Ishikawa (cell line): ENCODE data around the gene ESPN.

ENCODE experiments used
- CEBPB ChIP-seq: IDR thresholded peaks from 2 replicates; pipeline ENCODE4 v1.6.1; 2012
- CREB1 ChIP-seq: IDR thresholded peaks from 2 replicates; pipeline ENCODE4 v1.6.1; 2012; ENCODE audit warnings: low read depth
- EGR1 ChIP-seq: IDR thresholded peaks from 2 replicates; pipeline ENCODE4 v1.6.1; 2012
- EP300 ChIP-seq: IDR thresholded peaks from 2 replicates; pipeline ENCODE4 v1.6.1; 2012; ENCODE audit warnings: borderline replicate concordance
- FOXM1 ChIP-seq: IDR thresholded peaks from 2 replicates; pipeline ENCODE4 v1.6.1; 2012; ENCODE audit warnings: low read depth, borderline replicate concordance
- MAX ChIP-seq: IDR thresholded peaks from 2 replicates; pipeline ENCODE4 v1.6.1; 2012
- NFIC ChIP-seq: IDR thresholded peaks from 2 replicates; pipeline ENCODE4 v1.6.1; 2012
- RAD21 ChIP-seq: IDR thresholded peaks from 2 replicates; pipeline ENCODE4 v1.6.1; 2012; ENCODE audit warnings: low read depth
- REST ChIP-seq: IDR thresholded peaks from 2 replicates; pipeline ENCODE4 v1.6.1; 2012; ENCODE audit warnings: low read depth, mild to moderate bottlenecking
- TAF1 ChIP-seq: IDR thresholded peaks from 2 replicates; pipeline ENCODE4 v1.6.1; 2012; ENCODE audit warnings: low read depth, mild to moderate bottlenecking
- TCF12 ChIP-seq: IDR thresholded peaks from 2 replicates; pipeline ENCODE4 v1.6.1; 2012; ENCODE audit warnings: low read depth
- TEAD4 ChIP-seq: IDR thresholded peaks from 2 replicates; pipeline ENCODE4 v1.6.1; 2012
- USF1 ChIP-seq: IDR thresholded peaks from 2 replicates; pipeline ENCODE4 v1.6.1; 2012
- YY1 ChIP-seq: IDR thresholded peaks from 2 replicates; pipeline ENCODE4 v1.6.1; 2012; ENCODE audit warnings: low read depth
- ZBTB7A ChIP-seq: IDR thresholded peaks from 2 replicates; pipeline ENCODE4 v1.6.1; 2012; ENCODE audit warnings: low read depth

Gene ESPN

GRCh38 chr1:6424000-6424565, 493 bp upstream of the ESPN start:
- TF ChIP-seq MAX (no peak), TCF12 (no peak), FOXM1 (no peak), ZBTB7A (0 out of 2 replicates have a peak, but pooled peaks have one; percentile 63), YY1 (no peak), EGR1 (peak; percentile 92), RAD21 (no peak), NFIC (no peak)

- TF ChIP-seq CREB1 = no peak
- no peak for TF ChIP-seq TEAD4
Observed at GRCh38 chr1:6425658-6426057, 1.1 kb downstream of the ESPN start.

- no peak for TF ChIP-seq CEBPB
- no peak for TF ChIP-seq USF1
- peak; percentile 50 for TF ChIP-seq ZBTB7A
- 0 out of 2 replicates have a peak, but pooled peaks have one; percentile 33 for TF ChIP-seq MAX
- TF ChIP-seq TAF1 = no peak
- TF ChIP-seq EGR1 = no peak
Observed at GRCh38 chr1:6426277-6426971, 1.8 kb downstream of the ESPN start.

GRCh38 chr1:6426972-6427350, 2.4 kb downstream of the ESPN start:
- TF ChIP-seq NFIC (no peak), FOXM1 (no peak), ZBTB7A (no peak), USF1 (no peak), EP300 (no peak), RAD21 (no peak), TAF1 (no peak), TEAD4 (no peak), CEBPB (no peak), YY1 (no peak), MAX (no peak), EGR1 (no peak), CREB1 (no peak), REST (no peak), TCF12 (no peak)

- TF ChIP-seq REST = no peak
- TF ChIP-seq CEBPB = no peak
- peak; percentile 89 for TF ChIP-seq NFIC
- TF ChIP-seq TCF12 = peak; percentile 85
- no peak for TF ChIP-seq TAF1
- no peak for TF ChIP-seq RAD21
- peak; percentile 67; the same call in 1 of the 2 replicates for TF ChIP-seq EP300
- TF ChIP-seq ZBTB7A = peak; percentile 53; the same call in 1 of the 2 replicates
- no peak for TF ChIP-seq YY1
- peak; percentile 44; the same call in 1 of the 2 replicates for TF ChIP-seq FOXM1
- peak; percentile 76; the same call in 1 of the 2 replicates for TF ChIP-seq USF1
- no peak; the same call in 1 of the 2 replicates for TF ChIP-seq TEAD4
- TF ChIP-seq MAX = 0 out of 2 replicates have a peak, but pooled peaks have one; percentile 48
- TF ChIP-seq EGR1 = peak; percentile 35; the same call in 1 of the 2 replicates
- TF ChIP-seq CREB1 = no peak
Observed at GRCh38 chr1:6427441-6428390, 3.1 kb downstream of the ESPN start.
